Pons (tissue), 1 donor: ENCODE measurements around the gene CYP2R1.

Experiments used
- DNase-seq: peaks from one replicate; pipeline ENCODE4 v3.0.0-alpha.2; 2016; ENCODE audit warnings: low spot score

Gene CYP2R1

GRCh38 chr11:14892036-14892556 is at the start of gene CYP2R1:
CYP2R1 (minus strand) TSS chr11:14892231; CDS start chr11:14892205, 26 bp downstream.
- DNase-seq: peak; percentile 96

- DNase-seq: no peak
Observed at GRCh38 chr11:14938936-14939335, 46.9 kb upstream of the CYP2R1 start.

GRCh38 chr11:14934641-14935351 is 42.8 kb upstream of the CYP2R1 start:
- DNase-seq: no peak

GRCh38 chr11:14932447-14932846 is 40.4 kb upstream of the CYP2R1 start:
- no peak for DNase-seq

GRCh38 chr11:14930369-14930768 is 38.3 kb upstream of the CYP2R1 start:
- no peak for DNase-seq

- DNase-seq: no peak
Observed at GRCh38 chr11:14927146-14927545, 35.1 kb upstream of the CYP2R1 start.

- no peak for DNase-seq
Observed at GRCh38 chr11:14924318-14924717, 32.3 kb upstream of the CYP2R1 start.

GRCh38 chr11:14916403-14916802 is 24.4 kb upstream of the CYP2R1 start:
- no peak for DNase-seq

- DNase-seq: no peak
Observed at GRCh38 chr11:14914536-14914935, 22.5 kb upstream of the CYP2R1 start.

- peak; percentile 73 for DNase-seq
Observed at GRCh38 chr11:14908214-14908880, 16.3 kb upstream of the CYP2R1 start.

GRCh38 chr11:14907411-14908213 is 15.6 kb upstream of the CYP2R1 start:
- peak; percentile 66 for DNase-seq

GRCh38 chr11:14906993-14907392 is 15.0 kb upstream of the CYP2R1 start:
- no peak for DNase-seq

GRCh38 chr11:14906578-14906977 is 14.5 kb upstream of the CYP2R1 start:
- no peak for DNase-seq

GRCh38 chr11:14905104-14906033 is 13.3 kb upstream of the CYP2R1 start:
- DNase-seq: no peak

GRCh38 chr11:14904745-14905103 is 12.7 kb upstream of the CYP2R1 start:
- peak; percentile 62 for DNase-seq

- DNase-seq: no peak
Observed at GRCh38 chr11:14902650-14903350, 10.8 kb upstream of the CYP2R1 start.

GRCh38 chr11:14898906-14899305 is 6.9 kb upstream of the CYP2R1 start:
- no peak for DNase-seq

- DNase-seq: no peak
Observed at GRCh38 chr11:14898355-14898754, 6.3 kb upstream of the CYP2R1 start.

GRCh38 chr11:14894657-14895598 is 2.9 kb upstream of the CYP2R1 start:
- peak; percentile 71 for DNase-seq

- DNase-seq: no peak
Observed at GRCh38 chr11:14892577-14892976, 546 bp upstream of the CYP2R1 start.
